Esophagus squamous epithelium (tissue), 4 donors: ENCODE results near the gene EPB41L4A.

Experiments
- CTCF ChIP-seq, 6 experiments: fragments of 450-650 bp in 4 of 6; fragments of 200-600 bp in 2 of 6; sonication (generic) in 2 of 6; IDR thresholded peaks; one replicate each; pipeline ENCODE4 v1.5.1; 2016 to 2019; ENCODE audit warnings: antibody characterized with exemption in 6 of 6, mild to moderate bottlenecking in 4 of 6, moderate library complexity in 4 of 6
- POLR2A ChIP-seq, 4 donors: fragments of 450-650 bp; IDR thresholded peaks; one replicate each; pipeline ENCODE4 v1.6.1; 2017; ENCODE audit warnings: antibody characterized with exemption in 4 of 4, mild to moderate bottlenecking in 4 of 4, moderate library complexity in 3 of 4

- TF ChIP-seq CTCF (IDR thresholded peaks at IDR 0.05) (no peak), POLR2A (IDR thresholded peaks at IDR 0.05) (no peak)
These were observed 264.0 kb downstream of the EPB41L4A start for GRCh38 chr5:112154940-112155686.
